Measurements from ENCODE around the gene PRDM16.

Gene PRDM16

GRCh38 chr1:3249631-3250501 lies 180.9 kb downstream of the PRDM16 start:
- DNase-seq = no peak

DNA sequence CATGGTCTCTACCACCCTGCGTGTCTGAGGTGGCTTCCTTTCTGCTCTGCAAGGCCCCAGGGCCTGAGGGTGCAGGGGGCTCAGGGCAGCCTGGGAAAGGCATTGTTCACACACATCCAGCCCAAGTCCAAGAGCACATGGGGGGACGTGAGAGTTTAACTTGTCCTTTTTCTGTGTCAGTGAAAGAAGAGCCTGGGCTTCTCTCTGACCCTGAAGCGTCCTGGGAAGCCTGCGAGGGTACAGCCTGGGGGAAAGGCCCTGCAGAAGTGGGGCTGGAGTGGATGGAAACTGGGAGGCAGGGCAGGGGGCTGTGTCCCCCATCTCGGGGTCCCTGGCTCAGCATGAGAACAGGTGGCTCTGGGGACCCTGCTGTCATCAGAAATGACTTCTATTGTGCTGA lies 181.6 kb downstream of the PRDM16 start:
- no peak for DNase-seq

DNA sequence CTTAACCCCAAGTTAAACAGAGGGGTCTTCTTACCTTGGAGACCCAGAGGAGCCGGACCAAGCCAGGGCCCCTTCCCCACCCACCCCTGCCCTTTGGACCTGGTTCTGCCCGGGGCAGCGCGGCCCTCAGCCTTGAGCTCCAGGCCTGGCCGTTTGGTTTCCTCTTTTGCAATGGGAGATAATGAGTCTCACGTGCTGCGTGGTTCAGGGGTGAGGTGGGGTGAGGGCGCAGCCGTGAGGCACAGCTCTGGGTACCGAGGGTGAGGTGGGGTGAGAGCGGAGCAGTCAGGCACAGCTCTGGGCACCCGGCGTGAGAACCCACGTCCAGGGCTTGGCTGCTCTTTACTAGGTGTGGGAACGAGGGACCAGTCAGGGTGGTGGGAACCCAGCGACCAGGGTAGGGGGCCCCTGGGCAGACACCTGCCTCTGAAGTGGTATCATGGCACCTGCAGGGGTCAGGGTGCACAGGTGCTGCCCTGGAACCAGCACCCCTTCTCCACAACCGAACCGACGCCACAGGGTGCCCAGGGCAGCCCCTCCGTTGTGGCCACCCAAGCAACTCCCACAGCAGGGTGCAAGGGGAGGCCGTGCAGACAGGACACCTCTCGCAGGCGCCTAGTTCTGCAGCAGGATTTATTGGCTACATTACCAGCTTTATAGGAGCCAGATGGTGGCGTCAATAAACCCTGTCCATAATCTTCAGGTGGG lies 182.2 kb downstream of the PRDM16 start:
- no peak for DNase-seq

GRCh38 chr1:3251807-3252428 lies 182.9 kb downstream of the PRDM16 start:
- DNase-seq = no peak

- no peak for DNase-seq
Measured at GRCh38 chr1:3255680-3256079, 186.7 kb downstream of the PRDM16 start.

GRCh38 chr1:3257788-3258187 lies 188.8 kb downstream of the PRDM16 start:
- DNase-seq = no peak

DNA sequence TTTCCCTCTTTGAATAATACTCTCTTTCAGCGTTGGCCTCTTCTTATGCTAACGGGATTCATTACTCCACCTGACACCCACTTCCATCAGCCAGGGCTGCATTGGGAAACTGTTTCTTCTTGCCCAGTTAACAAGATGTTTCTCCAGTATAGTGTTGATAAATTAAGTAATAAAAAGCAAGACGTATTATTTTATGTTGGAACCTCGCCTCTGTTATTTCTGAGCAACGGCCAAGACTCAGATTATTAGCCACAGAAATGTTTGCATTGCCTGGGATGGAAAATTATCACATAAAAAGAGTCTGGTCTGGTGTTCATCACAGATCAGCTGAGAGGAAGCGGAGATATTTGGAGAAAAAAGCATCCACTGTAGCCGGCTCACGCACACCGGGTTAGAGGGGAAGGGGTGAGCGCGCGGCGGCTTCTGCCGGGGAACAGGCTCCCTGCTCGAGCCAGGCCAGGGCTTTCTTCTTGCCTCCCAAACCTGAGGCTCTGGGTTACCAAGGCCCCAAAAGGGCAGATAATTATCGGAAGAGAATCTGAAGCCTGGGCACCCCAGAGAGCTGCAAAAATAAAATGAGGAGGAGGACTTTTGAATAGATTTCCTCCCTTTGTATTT lies 189.5 kb downstream of the PRDM16 start:
- DNase-seq = no peak

DNA sequence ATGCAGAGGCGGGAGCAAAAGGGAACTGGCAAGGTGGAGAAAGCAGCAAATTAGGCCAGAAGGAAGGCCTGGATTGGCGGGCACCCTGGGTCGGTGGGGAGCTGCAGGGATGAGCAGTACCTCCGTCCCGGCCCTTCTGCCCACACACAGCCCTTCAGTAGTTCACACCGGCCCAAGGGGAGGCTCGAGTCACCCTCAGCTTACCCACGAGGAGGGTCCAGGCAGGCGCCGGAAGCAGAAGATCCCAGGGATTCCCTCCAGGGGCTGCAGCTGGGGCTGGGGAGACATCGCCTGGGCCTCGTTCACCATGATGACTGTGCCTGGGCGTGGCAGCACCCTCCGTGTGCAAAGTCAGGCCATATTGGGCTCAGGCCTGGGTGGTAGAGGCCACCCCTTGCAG lies 190.0 kb downstream of the PRDM16 start:
- no peak for DNase-seq

DNA sequence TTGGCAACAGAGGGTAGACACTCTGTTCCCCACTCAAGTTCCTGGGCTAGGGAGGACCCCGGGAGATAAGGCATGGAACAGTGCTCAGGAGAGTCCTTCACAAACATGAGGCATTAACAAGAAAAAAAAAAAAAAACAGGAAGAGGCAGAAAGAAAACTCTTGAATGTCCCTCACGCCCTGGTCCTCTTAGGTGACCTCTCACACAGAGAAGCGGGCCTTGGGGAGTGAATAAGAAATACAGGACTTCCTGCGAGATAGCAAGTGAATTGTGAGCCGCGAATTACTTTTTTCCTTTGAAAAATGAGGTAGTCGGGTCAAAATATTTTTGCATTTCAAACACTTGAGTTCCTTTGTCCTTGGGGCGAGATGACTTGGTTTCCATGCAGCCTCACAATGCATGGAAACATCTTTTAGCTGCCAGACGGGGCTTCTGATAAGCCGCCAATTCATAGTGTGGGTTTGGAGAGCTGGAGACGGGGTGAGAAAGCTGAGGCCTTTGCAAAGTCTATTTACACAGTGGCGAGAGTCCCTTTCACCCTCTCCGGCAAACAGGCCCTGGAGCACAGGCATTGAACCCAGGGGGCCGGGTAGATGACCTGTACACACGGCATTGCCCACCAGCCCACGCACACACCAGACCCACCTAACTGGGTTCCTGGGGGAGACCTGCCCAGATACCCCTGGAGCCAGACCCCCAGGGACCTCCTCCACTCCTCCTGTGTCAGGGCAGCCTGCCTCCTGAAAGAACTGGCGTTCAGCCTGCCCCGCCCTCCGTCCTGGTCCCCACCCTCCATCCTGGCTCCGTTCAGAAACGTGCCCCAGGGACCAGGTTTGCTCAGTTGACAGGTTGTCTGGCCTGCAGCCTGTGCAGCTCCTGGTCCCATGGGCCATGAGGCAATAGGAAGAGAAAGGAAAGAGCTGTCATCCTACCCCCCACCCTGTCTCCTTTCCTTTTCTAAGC lies 192.3 kb downstream of the PRDM16 start:
- DNase-seq = no peak

GRCh38 chr1:3261969-3262579 lies 193.1 kb downstream of the PRDM16 start:
- no peak for DNase-seq

DNA sequence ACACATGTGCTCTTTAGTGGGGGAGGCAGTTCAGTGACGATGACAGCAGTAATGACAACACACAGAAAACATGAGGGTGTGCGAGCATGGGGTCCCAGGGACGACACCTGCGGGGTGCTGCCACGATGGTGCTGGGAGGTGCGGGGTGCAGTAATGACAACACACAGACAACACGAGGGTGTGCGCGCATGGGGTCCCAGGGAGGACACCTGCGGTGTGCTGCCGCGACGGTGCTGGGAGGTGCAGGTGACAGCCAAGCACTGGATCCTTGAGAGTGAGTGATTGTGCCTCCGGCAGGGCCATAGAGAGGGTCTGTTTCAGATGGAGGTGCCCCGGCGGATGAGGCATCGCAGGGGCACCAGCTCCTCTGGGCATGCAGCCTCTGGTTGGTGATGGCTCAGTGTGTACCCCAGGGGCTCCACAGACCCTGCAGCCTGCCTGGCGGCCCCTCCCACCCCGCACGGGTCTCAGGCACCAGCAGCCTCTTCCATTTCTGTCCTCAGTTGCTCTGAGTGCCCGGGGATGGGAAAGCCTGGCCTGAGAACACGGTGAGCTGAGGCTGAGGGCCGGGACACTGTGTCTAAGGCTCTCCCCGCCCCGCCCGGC lies 193.8 kb downstream of the PRDM16 start:
- DNase-seq = no peak

GRCh38 chr1:3263790-3264189 lies 194.8 kb downstream of the PRDM16 start:
- no peak for DNase-seq

- DNase-seq = no peak
Measured at GRCh38 chr1:3264456-3264855, 195.5 kb downstream of the PRDM16 start.

- no peak for DNase-seq
Measured at GRCh38 chr1:3265835-3266805, 197.1 kb downstream of the PRDM16 start.

DNA sequence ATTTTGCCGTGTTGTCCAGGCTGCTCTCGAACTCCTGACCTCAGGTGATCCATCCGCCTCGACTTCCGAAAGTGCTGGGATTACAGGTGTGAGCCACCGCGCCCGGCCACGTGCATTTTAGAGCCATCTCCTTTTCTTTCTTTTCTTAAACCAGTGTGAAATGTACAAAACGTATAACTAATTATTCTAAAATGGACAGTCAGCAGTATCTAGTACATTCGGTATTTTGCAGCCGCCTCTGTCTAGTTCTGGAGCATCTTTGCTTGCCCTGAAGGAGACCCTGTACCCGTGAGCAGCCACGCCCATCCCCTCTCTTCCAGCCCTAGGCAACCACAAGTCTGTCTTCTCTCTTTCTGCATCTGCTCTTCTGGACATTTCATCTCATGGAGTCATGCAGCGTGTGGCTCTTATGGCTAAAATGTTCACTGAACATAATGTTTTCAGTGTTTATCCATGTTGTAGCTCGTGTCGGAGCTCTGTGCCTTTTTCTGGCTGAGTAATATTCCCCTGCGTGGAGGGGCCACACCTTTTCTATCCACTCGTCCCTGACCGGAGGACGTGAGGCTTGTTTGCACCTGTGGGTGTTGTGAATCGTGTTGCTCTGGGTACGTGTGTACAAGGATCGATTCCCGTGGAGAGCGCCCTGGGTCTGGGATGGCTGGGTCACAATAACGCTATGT lies 198.0 kb downstream of the PRDM16 start:
- no peak for DNase-seq

DNA sequence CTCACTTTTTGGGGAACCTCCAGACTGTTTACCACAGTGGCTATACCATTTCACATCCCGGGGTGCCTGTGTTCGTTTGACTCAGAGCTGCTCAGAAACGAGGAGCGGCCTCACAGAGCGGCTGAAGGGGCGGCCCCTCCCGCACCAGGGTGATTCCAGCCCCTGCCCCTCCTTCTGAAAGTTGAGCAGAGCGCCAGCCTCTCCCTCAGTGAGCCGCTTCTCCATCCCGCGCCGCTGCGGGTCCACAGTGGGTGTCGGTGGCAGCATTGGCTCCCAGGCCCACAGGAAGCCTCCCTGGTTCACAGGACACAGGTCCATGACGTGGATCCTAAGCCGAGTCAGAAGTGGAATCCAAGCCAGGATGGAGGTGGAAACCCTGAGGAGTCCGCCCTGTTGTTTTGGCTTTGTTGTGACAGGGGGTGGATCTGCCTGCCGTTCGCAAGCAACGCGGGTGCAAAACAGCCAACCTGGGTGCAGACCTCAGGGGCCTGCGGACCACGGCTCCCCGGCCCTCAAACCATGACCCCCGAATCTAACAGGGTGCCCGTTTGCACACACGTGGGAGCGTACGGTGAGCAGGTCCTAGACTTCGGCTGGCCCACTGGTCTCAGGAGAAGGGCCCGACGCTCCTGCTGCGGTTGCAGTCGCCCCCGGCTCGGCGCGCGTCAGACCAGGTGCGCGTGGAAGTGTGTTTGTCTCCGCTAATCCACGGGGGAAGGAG lies 198.7 kb downstream of the PRDM16 start:
- no peak for DNase-seq

- DNase-seq = no peak
Measured at GRCh38 chr1:3268281-3268680, 199.3 kb downstream of the PRDM16 start.

GRCh38 chr1:3270403-3271245 lies 201.6 kb downstream of the PRDM16 start:
- DNase-seq = no peak
